ENCODE results near the gene KRTAP5-2.
A peak's percentile ranks its signal among the peaks of the same experiment; 100 is the strongest.

Gene KRTAP5-2

DNA sequence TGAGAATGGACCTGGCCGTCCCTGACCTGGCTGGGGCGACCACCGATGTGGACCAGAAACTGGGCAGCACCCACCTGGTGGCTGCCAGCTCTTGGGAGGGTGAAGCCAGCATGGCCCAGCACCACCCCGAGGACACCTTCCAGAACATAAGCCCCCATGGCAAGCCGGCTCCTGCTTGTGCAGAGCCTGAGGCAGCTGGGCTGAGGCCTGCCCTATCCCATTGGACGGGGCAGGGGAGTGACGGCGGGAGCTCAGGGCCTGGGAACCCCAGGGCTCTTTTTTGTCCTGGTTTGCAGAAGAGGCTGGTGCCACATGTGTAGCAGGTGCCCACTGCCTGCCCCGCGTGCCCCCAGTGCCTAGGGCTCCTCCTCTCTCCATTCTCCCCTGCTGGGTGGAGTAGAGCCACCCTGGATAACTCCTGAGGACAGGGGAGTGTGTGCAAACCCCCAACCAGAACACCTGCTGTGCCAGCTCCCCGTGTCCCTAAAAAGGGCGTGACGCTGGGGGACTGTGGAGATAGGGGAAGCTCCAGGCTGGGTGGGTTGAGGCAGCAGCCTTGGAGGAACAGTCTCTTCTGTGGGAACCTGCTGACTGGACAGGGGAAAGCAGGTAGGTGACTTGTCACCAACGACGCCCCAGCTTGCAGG, 38.0 kb downstream of the KRTAP5-2 start:
- DNase-seq (ENCODE audit: low read depth, low spot score): no peak
- TF ChIP-seq SUZ12 (IDR thresholded peaks at IDR 0.05; ENCODE audit: extremely low read depth, insufficient read depth, insufficient read length): no peak
- no peak for TF ChIP-seq YY1 (IDR thresholded peaks at IDR 0.05; ENCODE audit: insufficient read depth, insufficient read length)
- no peak for TF ChIP-seq ZNF274 (IDR thresholded peaks at IDR 0.05; ENCODE audit: low read depth, low read length)
- Histone ChIP-seq H3K9me3 (ENCODE audit: insufficient read depth, low read length) (no peaks in the 10 kb centered on the region), H3K9ac (ENCODE audit: insufficient read length, low read depth) (peak overlapping the region; percentile 50), H3K27me3 (ENCODE audit: insufficient read depth, insufficient read length) (peaks cover 3% of the 10 kb centered on the region), H3K4me1 (ENCODE audit: insufficient read depth, insufficient read length) (peaks cover 52% of the 10 kb centered on the region), H3K4me3 (ENCODE audit: insufficient read length, low read depth) (no peak overlapping the region), H3K36me3 (ENCODE audit: insufficient read depth, insufficient read length, low read length) (peaks cover 77% of the 10 kb centered on the region)

DNA sequence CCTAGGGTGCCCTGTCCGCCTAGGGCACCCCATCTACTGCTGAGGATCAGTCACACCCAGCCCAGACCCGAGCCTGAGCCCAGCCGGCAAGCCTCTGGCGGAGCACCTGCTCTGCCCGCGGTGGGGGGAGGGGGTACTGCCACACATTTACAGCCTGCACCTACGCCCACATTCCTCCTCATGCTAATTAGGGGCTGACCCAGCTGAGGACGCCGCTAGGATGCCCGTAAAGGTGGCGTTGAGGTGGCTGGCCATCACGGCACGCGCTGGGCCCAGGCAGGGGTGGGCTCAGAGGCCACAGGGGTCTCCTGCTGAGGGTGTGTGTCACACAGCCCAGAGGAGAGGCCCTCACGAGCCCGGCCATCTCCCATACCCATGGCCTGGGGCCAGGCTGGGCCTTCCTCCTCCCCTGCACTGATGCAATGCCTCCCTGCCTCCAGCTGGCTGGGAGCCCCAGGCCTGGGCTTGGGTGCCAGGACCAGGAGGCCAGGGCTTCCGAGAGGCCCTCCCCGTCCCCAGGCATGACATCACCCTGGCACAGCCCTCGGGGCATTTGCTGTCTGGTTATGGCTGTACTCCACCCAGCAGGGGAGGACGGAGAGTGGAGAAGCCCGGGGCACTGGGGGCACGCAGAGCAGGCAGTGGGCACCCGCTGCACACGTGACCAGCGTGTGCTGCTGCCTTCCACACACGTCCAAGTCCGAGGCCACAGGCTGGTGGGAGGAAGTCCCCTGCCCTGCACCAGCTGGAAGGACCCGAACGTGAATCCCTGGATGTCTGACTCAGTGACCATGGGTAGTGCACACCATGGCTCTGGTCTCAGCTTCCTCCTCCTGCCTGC, 38.8 kb downstream of the KRTAP5-2 start:
- Histone ChIP-seq H3K36me3 (ENCODE audit: insufficient read depth, insufficient read length, low read length) (peaks cover 76% of the 10 kb centered on the region), H3K9me3 (ENCODE audit: insufficient read depth, low read length) (no peaks in the 10 kb centered on the region), H3K27me3 (ENCODE audit: insufficient read depth, insufficient read length) (no peaks in the 10 kb centered on the region), H3K9ac (ENCODE audit: insufficient read length, low read depth) (peak overlapping the region; percentile 21), H3K4me1 (ENCODE audit: insufficient read depth, insufficient read length) (peaks cover 49% of the 10 kb centered on the region), H3K4me3 (ENCODE audit: insufficient read length, low read depth) (no peak overlapping the region)
- TF ChIP-seq SUZ12 (IDR thresholded peaks at IDR 0.05; ENCODE audit: extremely low read depth, insufficient read depth, insufficient read length) (no peak), YY1 (IDR thresholded peaks at IDR 0.05; ENCODE audit: insufficient read depth, insufficient read length) (no peak), ZNF274 (IDR thresholded peaks at IDR 0.05; ENCODE audit: low read depth, low read length) (no peak)
- no peak for DNase-seq (ENCODE audit: low read depth, low spot score)

DNA sequence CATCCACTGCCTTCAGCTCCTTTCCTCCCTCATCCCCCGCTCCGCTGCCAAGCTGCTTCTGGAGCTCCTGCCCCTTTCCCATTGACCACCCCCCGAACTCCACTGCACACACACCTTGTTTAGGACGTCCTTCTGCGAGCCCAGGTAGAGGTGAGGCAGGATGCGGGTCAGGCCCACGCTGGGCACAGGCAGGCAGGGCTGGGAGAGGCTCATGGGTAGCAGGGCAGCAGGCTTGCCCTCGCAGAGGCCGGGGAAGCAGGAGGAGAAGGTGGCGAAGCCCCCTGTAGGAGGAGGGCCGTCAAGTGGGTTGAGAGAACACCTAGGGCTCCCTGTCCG, 39.4 kb downstream of the KRTAP5-2 start:
- H3K9ac ChIP-seq (ENCODE audit: insufficient read length, low read depth): no peak overlapping the region
- no peak overlapping the region for H3K4me3 ChIP-seq (ENCODE audit: insufficient read length, low read depth)
- TF ChIP-seq SUZ12 (IDR thresholded peaks at IDR 0.05; ENCODE audit: extremely low read depth, insufficient read depth, insufficient read length) (no peak), ZNF274 (IDR thresholded peaks at IDR 0.05; ENCODE audit: low read depth, low read length) (no peak), YY1 (IDR thresholded peaks at IDR 0.05; ENCODE audit: insufficient read depth, insufficient read length) (no peak)
- H3K4me1 ChIP-seq (ENCODE audit: insufficient read depth, insufficient read length): peaks cover 45% of the 10 kb centered on the region
- H3K27me3 ChIP-seq (ENCODE audit: insufficient read depth, insufficient read length): no peaks in the 10 kb centered on the region
- no peaks in the 10 kb centered on the region for H3K9me3 ChIP-seq (ENCODE audit: insufficient read depth, low read length)
- no peak for DNase-seq (ENCODE audit: low read depth, low spot score)
- H3K36me3 ChIP-seq (ENCODE audit: insufficient read depth, insufficient read length, low read length): peaks cover 72% of the 10 kb centered on the region

DNA sequence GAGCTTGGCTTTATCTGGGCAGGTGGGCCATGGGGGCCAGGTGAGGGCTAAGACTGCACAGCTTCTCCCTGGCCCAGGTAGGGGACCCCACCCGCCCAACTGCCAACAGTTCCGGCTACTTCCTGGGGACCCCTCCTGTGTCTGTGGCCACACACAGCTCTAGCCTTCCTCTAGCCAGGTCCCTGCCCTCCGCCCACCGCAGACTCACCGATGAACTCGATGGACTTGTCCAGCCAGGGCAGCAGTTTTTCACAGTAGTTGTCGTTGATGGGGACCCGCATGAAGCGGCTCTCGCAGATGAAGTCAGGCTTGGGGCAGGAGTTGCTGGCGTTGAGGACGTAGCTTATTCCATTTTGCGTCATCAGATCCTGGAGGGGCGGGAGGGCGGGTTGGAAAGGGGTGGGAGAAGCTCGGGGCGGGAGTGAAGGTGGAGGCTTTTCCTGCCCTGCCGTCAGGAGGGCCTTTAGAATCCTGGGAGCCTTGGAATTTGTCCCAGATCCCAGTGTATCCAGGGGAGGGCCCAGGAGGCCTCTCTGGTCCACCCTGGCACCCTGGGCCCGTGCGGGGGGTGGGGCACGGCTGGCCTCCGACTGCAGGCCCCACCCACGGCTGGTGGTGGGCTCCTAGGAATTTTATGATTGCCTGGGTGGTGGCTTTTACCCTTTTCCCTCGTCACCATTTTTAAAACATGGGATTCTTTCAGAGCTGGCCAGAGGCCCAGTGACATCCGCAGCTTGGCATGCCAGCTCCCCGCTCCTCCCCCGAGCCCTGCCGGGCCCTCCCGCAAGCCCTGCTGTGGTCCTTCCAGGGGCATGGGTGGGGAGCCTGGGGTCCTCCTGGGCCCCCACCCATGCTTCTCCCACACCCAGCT, 40.0 kb downstream of the KRTAP5-2 start:
- DNase-seq (ENCODE audit: low read depth, low spot score): no peak
- Histone ChIP-seq H3K4me3 (ENCODE audit: insufficient read length, low read depth) (no peak overlapping the region), H3K36me3 (ENCODE audit: insufficient read depth, insufficient read length, low read length) (peaks cover 66% of the 10 kb centered on the region), H3K27me3 (ENCODE audit: insufficient read depth, insufficient read length) (no peaks in the 10 kb centered on the region), H3K9ac (ENCODE audit: insufficient read length, low read depth) (no peak overlapping the region), H3K4me1 (ENCODE audit: insufficient read depth, insufficient read length) (peaks cover 46% of the 10 kb centered on the region), H3K9me3 (ENCODE audit: insufficient read depth, low read length) (no peaks in the 10 kb centered on the region)
- TF ChIP-seq ZNF274 (IDR thresholded peaks at IDR 0.05; ENCODE audit: low read depth, low read length) (no peak), SUZ12 (IDR thresholded peaks at IDR 0.05; ENCODE audit: extremely low read depth, insufficient read depth, insufficient read length) (no peak), YY1 (IDR thresholded peaks at IDR 0.05; ENCODE audit: insufficient read depth, insufficient read length) (no peak)

DNA sequence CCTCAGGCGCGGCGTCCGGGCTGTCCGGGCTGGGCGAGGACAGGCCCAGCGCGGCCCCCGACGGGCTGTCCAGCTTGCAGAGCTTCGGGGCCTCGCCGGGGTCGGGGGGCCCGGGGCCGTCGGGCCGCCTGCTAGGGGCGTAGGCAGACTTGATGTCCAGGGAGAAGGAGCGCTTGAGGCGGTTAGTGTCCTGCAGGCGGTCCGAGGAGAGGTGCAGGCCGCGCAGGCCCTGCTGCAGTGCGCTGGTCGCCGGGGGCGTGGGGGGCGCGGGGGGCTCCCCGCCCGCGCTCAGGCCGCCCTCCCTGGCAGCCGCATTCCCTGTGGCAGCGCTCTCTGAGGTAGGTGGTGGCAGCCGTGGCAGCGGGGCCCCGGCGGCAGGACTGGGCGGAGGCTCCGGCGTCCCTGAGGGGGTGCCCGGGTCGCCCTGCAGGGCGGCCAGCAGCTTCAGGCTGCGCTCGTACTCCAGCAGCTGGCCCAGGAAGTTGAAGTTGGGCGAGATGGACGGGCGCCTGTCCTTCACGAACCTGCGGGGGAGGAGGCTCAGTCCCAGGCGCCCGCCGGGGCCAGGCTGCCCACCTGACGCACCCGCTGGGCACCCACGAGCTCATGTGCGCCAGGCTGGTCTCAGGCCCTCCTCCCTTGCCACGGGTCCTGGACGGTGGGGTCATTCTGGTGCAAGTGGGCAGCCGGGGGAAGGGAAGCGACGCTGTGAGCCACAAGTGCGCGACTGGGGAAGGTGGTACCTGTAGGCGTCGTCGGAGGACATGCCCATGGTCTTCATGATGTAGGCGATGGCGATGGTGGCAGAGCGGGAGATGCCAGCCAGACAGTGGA, 40.8 kb downstream of the KRTAP5-2 start:
- peaks cover 58% of the 10 kb centered on the region for H3K36me3 ChIP-seq (ENCODE audit: insufficient read depth, insufficient read length, low read length)
- H3K9me3 ChIP-seq (ENCODE audit: insufficient read depth, low read length): no peaks in the 10 kb centered on the region
- no peak overlapping the region for H3K9ac ChIP-seq (ENCODE audit: insufficient read length, low read depth)
- no peak overlapping the region for H3K4me3 ChIP-seq (ENCODE audit: insufficient read length, low read depth)
- H3K4me1 ChIP-seq (ENCODE audit: insufficient read depth, insufficient read length): peaks cover 38% of the 10 kb centered on the region
- TF ChIP-seq SUZ12 (IDR thresholded peaks at IDR 0.05; ENCODE audit: extremely low read depth, insufficient read depth, insufficient read length) (no peak), YY1 (IDR thresholded peaks at IDR 0.05; ENCODE audit: insufficient read depth, insufficient read length) (no peak), ZNF274 (IDR thresholded peaks at IDR 0.05; ENCODE audit: low read depth, low read length) (no peak)
- no peak for DNase-seq (ENCODE audit: low read depth, low spot score)
- H3K27me3 ChIP-seq (ENCODE audit: insufficient read depth, insufficient read length): peaks cover 3% of the 10 kb centered on the region

DNA sequence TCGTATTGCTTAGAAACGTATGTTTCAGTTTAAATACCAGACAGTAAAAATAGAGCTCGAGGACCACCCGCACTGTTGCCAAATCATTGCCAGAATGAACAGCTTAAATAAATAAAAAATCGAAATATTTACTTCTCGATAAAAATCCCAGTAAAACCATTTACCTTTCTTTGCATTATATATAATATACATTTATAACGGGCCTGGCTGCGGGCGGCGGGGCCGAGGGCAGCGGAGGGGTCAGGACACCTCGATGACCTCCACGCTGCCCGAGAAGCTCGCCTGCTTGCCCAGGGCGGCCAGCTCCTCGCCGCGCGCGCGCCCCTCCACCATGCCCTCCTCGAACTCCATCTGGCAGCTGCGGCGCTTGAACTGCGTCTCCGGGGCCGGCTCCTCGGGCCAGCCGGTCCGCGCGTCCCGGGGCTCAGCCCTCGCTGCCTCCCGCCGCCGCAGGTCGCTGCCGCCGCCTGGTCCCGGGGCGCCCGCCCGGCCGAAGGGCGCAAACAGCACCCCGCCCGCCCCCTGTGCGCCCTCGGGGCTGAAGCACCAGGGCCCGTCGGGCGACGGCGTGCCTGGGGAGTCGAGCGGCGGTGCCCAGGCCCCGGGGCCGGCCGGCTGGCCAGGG, 41.7 kb downstream of the KRTAP5-2 start:
- TF ChIP-seq ZNF274 (IDR thresholded peaks at IDR 0.05; ENCODE audit: low read depth, low read length) (no peak), YY1 (IDR thresholded peaks at IDR 0.05; ENCODE audit: insufficient read depth, insufficient read length) (no peak), SUZ12 (IDR thresholded peaks at IDR 0.05; ENCODE audit: extremely low read depth, insufficient read depth, insufficient read length) (no peak)
- no peak for DNase-seq (ENCODE audit: low read depth, low spot score)
- Histone ChIP-seq H3K27me3 (ENCODE audit: insufficient read depth, insufficient read length) (peaks cover 6% of the 10 kb centered on the region), H3K36me3 (ENCODE audit: insufficient read depth, insufficient read length, low read length) (peaks cover 50% of the 10 kb centered on the region), H3K9ac (ENCODE audit: insufficient read length, low read depth) (no peak overlapping the region), H3K4me1 (ENCODE audit: insufficient read depth, insufficient read length) (peaks cover 37% of the 10 kb centered on the region), H3K4me3 (ENCODE audit: insufficient read length, low read depth) (no peak overlapping the region), H3K9me3 (ENCODE audit: insufficient read depth, low read length) (no peaks in the 10 kb centered on the region)

Data from NT2/D1 (cell line).